PC-9 (cell line): Measurements from ENCODE around the gene CRABP2. TPM values are rescaled to one million over a fixed set of nuclear protein-coding genes. Genes with fewer than 3 reads are reported as not detected.

Experiments
- BruUV-seq: library from RNA; stranded (reverse); fragments of 400-500 nt; replicated peaks from 2 replicates; lab custom pipeline; 2021; lab: Mats Ljungman, UMichigan
- CTCF ChIA-PET: fragments of 300-600 bp; sonication (Branson Sonifier 250); formaldehyde crosslinking; loops from one replicate; lab custom pipeline; 2022; ENCODE audit warnings: antibody characterized with exemption; lab: Charles Lee
- POLR2A ChIA-PET: fragments of 300-600 bp; sonication (Branson Sonifier 250); formaldehyde crosslinking; loops from one replicate; lab custom pipeline; 2022; ENCODE audit warnings: antibody characterized with exemption; ENCODE audit not compliant: unreplicated experiment; lab: Charles Lee
- DNase-seq, 2 experiments: peaks; one replicate each; pipeline versions ENCODE4 v3.0.0 to v3.0.0-alpha.2; 2015 to 2022; ENCODE audit warnings: mixed read lengths in 1 of 2
- H2AFZ ChIP-seq: fragments of 200-600 bp; sonication (generic); 2 replicates; pipeline ENCODE4 v1.8.1; 2017; ENCODE audit warnings: antibody characterized with exemption
- H3F3A ChIP-seq: fragments of 200-600 bp; sonication (generic); 2 replicates; pipeline ENCODE4 v1.8.1; 2017; ENCODE audit warnings: antibody characterized with exemption, mild to moderate bottlenecking, low read depth; ENCODE audit not compliant: insufficient read depth
- H3K27ac ChIP-seq: fragments of 200-600 bp; sonication (generic); 2 replicates; pipeline ENCODE4 v1.6.1; 2016; ENCODE audit warnings: mixed run types
- H3K27me3 ChIP-seq: fragments of 200-600 bp; sonication (generic); 2 replicates; pipeline ENCODE4 v1.6.1; 2016; ENCODE audit warnings: low read depth, mixed run types; ENCODE audit not compliant: insufficient read depth
- H3K36me3 ChIP-seq: fragments of 200-600 bp; sonication (generic); 2 replicates; pipeline ENCODE4 v1.6.1; 2016; ENCODE audit warnings: low read depth, mixed run types
- H3K4me1 ChIP-seq: fragments of 200-600 bp; sonication (generic); replicated peaks from 2 replicates; pipeline ENCODE4 v1.6.1; 2016; ENCODE audit warnings: mixed run types; ENCODE audit not compliant: insufficient read depth
- H3K4me2 ChIP-seq: fragments of 200-600 bp; sonication (generic); 2 replicates; pipeline ENCODE4 v1.6.1; 2017; ENCODE audit warnings: mixed run types
- H3K4me3 ChIP-seq: fragments of 200-600 bp; sonication (generic); 2 replicates; pipeline ENCODE4 v1.6.1; 2016; ENCODE audit warnings: mixed run types
- H3K79me2 ChIP-seq: fragments of 200-600 bp; sonication (generic); 2 replicates; pipeline ENCODE4 v1.6.1; 2017; ENCODE audit warnings: low read depth, mixed run types
- H3K9me2 ChIP-seq: fragments of 200-600 bp; sonication (generic); 2 replicates; pipeline ENCODE4 v1.8.1; 2017; ENCODE audit warnings: mild to moderate bottlenecking; ENCODE audit not compliant: insufficient read depth
- H3K9me3 ChIP-seq: fragments of 200-600 bp; sonication (generic); 2 replicates; pipeline ENCODE4 v1.8.1; 2016; ENCODE audit warnings: low read depth; ENCODE audit not compliant: insufficient read depth
- H4K20me1 ChIP-seq: fragments of 200-600 bp; sonication (generic); 2 replicates; pipeline ENCODE4 v1.8.1; 2017; ENCODE audit not compliant: insufficient read depth
- EZH2 ChIP-seq: fragments of 200-600 bp; sonication (generic); IDR thresholded peaks from 2 replicates; pipeline ENCODE4 v1.8.0; 2017; ENCODE audit warnings: antibody characterized with exemption, low read depth
- intact Hi-C: fragments of 100-400 bp; cut with micrococcal nuclease; formaldehyde crosslinking; loops from one replicate; pipeline ENCODE4 v1.10.0; 2022; ENCODE audit not compliant: unreplicated experiment
- total RNA-seq: library from RNA; stranded (reverse); gene quantifications from 2 replicates; pipeline ENCODE4 v1.2.3, GENCODE V29; 2021
- TF ChIP-seq, protein P1 (sequence below): fragments of 200-600 bp; sonication (generic); conservative IDR thresholded peaks from 2 replicates; pipeline ENCODE4 v1.6.1; 2017; ENCODE audit warnings: mixed run types, antibody characterized with exemption, mild to moderate bottlenecking, moderate library complexity

CRABP2 gene
- total RNA-seq, 1 experiment from 2014 or later, result 142 TPM

DNA sequence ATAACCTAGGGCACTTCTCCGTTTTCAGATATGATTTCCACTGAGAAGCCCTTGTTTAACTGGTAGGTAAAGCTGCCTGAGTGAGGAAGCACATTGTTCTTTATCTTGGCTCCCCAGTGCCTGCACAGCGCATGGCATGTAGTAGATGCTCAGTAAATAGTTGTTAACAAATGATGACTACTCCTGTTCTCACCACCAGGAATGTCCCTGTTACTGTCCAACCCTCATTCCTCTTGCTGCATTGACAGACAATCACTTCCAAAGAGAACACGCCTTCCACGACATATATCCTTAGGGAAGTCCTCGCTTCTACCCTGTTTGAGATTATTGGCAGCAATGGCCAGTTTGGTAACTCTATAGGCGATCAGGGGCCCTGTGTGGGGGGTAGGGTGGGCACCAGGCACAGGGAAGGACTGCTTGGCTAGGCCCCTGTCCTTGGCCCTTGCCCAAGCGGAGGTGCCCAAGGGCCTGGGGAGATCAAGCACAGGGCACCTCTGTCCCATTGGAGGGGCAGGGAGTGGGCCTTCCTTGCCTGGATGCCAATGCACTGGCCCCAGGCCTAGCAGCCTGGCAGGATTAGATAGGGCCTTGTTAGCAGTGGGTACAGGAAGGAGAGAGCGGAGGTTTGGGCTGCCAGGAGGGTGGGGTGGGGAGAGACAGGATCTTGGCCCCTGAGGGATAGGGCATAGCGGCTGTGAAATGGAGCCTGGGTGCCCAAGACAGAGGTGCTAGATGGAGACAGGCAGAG is 38.3 kb downstream of the CRABP2 start:
- TF ChIP-seq, protein P1, sequence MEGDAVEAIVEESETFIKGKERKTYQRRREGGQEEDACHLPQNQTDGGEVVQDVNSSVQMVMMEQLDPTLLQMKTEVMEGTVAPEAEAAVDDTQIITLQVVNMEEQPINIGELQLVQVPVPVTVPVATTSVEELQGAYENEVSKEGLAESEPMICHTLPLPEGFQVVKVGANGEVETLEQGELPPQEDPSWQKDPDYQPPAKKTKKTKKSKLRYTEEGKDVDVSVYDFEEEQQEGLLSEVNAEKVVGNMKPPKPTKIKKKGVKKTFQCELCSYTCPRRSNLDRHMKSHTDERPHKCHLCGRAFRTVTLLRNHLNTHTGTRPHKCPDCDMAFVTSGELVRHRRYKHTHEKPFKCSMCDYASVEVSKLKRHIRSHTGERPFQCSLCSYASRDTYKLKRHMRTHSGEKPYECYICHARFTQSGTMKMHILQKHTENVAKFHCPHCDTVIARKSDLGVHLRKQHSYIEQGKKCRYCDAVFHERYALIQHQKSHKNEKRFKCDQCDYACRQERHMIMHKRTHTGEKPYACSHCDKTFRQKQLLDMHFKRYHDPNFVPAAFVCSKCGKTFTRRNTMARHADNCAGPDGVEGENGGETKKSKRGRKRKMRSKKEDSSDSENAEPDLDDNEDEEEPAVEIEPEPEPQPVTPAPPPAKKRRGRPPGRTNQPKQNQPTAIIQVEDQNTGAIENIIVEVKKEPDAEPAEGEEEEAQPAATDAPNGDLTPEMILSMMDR, result no peak
- TF ChIP-seq EZH2, result no peak
- no TSS peak for BruUV-seq
- H3F3A ChIP-seq, result peaks cover 13% of the 10 kb centered on the region; the same call in 1 of the 2 replicates
- H3K9me2 ChIP-seq, result no peaks in the 10 kb centered on the region
- H4K20me1 ChIP-seq, result no peaks in the 10 kb centered on the region
- intact Hi-C loops, result no loop called here
- ChIA-PET CTCF (no interaction called here), POLR2A (interaction anchor here (0.7 kb wide), 1 partner anchor 215 kb away, joined by 5 read pairs; no protein-coding TSS in a partner anchor)
- no peak overlapping the region for H3K4me2 ChIP-seq
- no peak overlapping the region for H3K27ac ChIP-seq
- H3K27me3 ChIP-seq, result peaks cover 9% of the 10 kb centered on the region; the same call in 1 of the 2 replicates
- no peak overlapping the region for H3K4me3 ChIP-seq
- no peak for DNase-seq
- peaks cover 15% of the 10 kb centered on the region for H3K4me1 ChIP-seq
- H2AFZ ChIP-seq, result no peak overlapping the region
- no peaks in the 10 kb centered on the region for H3K36me3 ChIP-seq
- no peaks in the 10 kb centered on the region for H3K79me2 ChIP-seq
- H3K9me3 ChIP-seq, result no peaks in the 10 kb centered on the region

GRCh38 chr1:156665539-156665938 is 39.8 kb downstream of the CRABP2 start:
- no peak for TF ChIP-seq EZH2
- TF ChIP-seq, protein P1, result no peak
- Histone ChIP-seq H3K4me3 (no peak overlapping the region), H2AFZ (no peak overlapping the region), H3K36me3 (no peaks in the 10 kb centered on the region), H3K27ac (no peak overlapping the region), H3K27me3 (no peaks in the 10 kb centered on the region), H3K4me1 (peaks cover 22% of the 10 kb centered on the region), H3K9me3 (no peaks in the 10 kb centered on the region), H3K4me2 (no peak overlapping the region), H3K9me2 (no peaks in the 10 kb centered on the region), H4K20me1 (no peaks in the 10 kb centered on the region), H3F3A (peaks cover 24% of the 10 kb centered on the region; the same call in 1 of the 2 replicates), H3K79me2 (peaks cover 7% of the 10 kb centered on the region)
- ChIA-PET POLR2A (interaction anchor here (0.6 kb wide), 1 partner anchor 43 kb away, joined by 4 read pairs; no protein-coding TSS in a partner anchor), CTCF (interaction anchor here (0.5 to 0.6 kb wide), 5 partner anchors 11 to 1345 kb away, joined by 3 to 16 read pairs (median 4); partner anchors contain the start of gene NES)
- intact Hi-C loops, result no loop called here
- no peak for DNase-seq
- BruUV-seq, result no TSS peak

DNA sequence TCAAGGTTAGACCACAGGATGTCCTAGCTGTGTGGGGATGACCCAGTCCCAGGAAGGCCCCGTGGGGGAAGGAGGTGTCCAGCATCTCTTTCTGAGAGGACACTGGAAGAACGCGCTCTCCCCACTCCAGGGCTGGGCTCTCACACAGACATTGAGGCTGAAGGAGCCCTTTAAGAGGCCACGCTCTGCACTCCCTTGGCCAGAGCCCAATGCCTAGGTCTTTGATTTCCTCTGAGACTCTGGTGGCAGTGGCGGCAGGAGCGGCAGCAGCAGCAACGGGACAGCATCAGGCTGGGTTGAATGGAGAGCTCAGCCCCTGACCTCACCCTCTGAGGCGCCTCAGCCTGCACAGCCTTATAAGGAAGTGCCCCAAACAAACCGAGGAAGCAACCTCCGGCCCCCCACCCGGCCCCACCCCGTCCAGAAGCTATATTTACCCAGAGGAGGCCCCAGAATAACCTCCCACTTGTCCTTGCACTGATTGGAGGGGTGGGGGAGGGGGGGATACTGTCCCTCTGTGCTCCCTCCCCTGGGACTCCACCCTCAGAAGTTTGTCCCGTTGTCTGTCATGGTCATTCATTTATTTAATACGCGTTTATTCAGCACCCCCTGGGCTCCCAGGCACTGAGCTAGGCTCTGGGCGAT is 40.5 kb downstream of the CRABP2 start:
- peaks cover 28% of the 10 kb centered on the region; the same call in 1 of the 2 replicates for H3F3A ChIP-seq
- CTCF ChIA-PET, result interaction anchor here (0.5 to 0.6 kb wide), 6 partner anchors 12 to 1346 kb away, joined by 3 to 16 read pairs (median 4); partner anchors contain the start of gene NES
- peaks cover 22% of the 10 kb centered on the region for H3K4me1 ChIP-seq
- POLR2A ChIA-PET, result interaction anchor here (0.6 kb wide), 1 partner anchor 44 kb away, joined by 4 read pairs; no protein-coding TSS in a partner anchor
- peaks cover 10% of the 10 kb centered on the region for H3K79me2 ChIP-seq
- no peak overlapping the region for H3K4me2 ChIP-seq
- intact Hi-C loops, result no loop called here
- TF ChIP-seq EZH2, result no peak
- TF ChIP-seq, protein P1, result no peak
- no peaks in the 10 kb centered on the region for H3K9me3 ChIP-seq
- H3K4me3 ChIP-seq, result no peak overlapping the region
- no peak overlapping the region for H3K27ac ChIP-seq
- BruUV-seq, result no TSS peak
- H2AFZ ChIP-seq, result no peak overlapping the region
- DNase-seq, result no peak
- no peaks in the 10 kb centered on the region for H3K36me3 ChIP-seq
- no peaks in the 10 kb centered on the region for H4K20me1 ChIP-seq
- H3K9me2 ChIP-seq, result no peaks in the 10 kb centered on the region
- no peaks in the 10 kb centered on the region for H3K27me3 ChIP-seq
